T-helper 1 cell treated with Interleukin-12 subunit alpha and Interleukin-12 subunit beta and Interleukin-4 antibody, amounts not matched to agents 30 μg/mL and 1 μg/mL, for 36 hours (primary cell): ENCODE measurements around the gene E4F1.

Source experiments
- H3K27ac Mint-ChIP-seq: one replicate; pipeline ENCODE4 v1.8.0; 2021; ENCODE audit warnings: mild to moderate bottlenecking, mixed read lengths
- H3K27me3 Mint-ChIP-seq: one replicate; pipeline ENCODE4 v1.8.0; 2021; ENCODE audit warnings: low read depth, mixed read lengths
- H3K36me3 Mint-ChIP-seq: one replicate; pipeline ENCODE4 v1.8.0; 2021; ENCODE audit warnings: low read depth, mixed read lengths
- H3K4me1 Mint-ChIP-seq: one replicate; pipeline ENCODE4 v1.8.0; 2021; ENCODE audit warnings: low read depth, mixed read lengths
- H3K4me3 Mint-ChIP-seq: one replicate; pipeline ENCODE4 v1.8.0; 2021; ENCODE audit warnings: mild to moderate bottlenecking, moderate library complexity, mixed read lengths
- H3K9me3 Mint-ChIP-seq: one replicate; pipeline ENCODE4 v1.8.0; 2021; ENCODE audit warnings: mixed read lengths

The E4F1 gene

DNA sequence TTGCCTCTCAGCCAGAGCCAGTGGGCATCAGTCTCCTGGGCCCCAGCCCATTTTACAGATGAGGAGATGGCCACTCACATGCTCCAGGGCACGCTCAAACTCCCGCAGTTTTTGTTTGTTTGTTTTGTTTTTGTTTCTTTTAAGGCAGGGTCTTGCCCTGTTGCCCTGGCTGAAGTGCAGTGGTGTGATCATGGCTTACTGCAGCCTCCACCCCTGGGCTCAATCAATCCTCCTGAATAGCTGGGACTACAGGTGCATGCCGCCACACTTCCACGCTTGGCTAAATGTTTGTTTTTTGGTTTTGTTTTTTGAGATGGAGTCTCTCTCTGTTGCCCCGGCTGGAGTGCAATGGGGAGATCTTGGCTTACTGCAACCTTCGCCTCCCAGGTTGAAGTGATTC lies 3.5 kb downstream of the E4F1 start:
- Mint-ChIP-seq H3K27ac (peak overlapping the region; percentile 55), H3K4me3 (no peak overlapping the region), H3K4me1 (peaks cover 9% of the 10 kb centered on the region), H3K36me3 (peaks cover 4% of the 10 kb centered on the region), H3K9me3 (no peaks in the 10 kb centered on the region), H3K27me3 (no peaks in the 10 kb centered on the region)

DNA sequence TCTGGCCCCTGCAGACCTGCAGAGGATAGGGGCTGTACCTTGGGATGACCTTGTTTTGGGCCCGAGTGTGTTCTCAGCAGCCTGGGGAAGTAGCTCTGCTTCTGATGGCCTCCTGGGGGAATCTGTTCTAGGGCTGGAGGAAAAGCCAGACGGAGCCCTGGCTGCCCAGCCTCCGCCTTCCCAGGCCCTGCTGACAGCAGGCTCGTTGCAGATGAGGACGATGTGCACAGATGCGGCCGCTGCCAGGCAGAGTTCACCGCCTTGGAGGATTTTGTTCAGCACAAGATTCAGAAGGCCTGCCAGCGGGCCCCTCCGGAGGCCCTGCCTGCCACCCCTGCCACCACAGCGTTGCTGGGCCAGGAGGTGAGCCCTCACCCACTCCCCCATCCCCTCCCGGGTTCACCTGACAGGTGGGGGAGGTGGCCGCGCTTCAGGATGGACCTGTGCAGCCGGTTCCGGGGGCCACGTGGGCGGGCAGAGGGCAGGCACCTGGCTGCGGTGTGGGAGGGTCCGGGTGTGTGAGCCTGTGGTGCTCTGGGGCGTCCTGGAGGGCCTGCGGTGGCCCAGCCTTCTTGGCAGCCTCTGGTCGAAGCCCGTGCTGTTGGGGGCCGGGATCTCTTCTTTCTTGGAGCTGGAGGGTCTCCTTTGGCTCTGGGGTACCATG lies 4.9 kb downstream of the E4F1 start:
- Mint-ChIP-seq H3K36me3 (peaks cover 4% of the 10 kb centered on the region), H3K27ac (no peak overlapping the region), H3K27me3 (no peaks in the 10 kb centered on the region), H3K9me3 (no peaks in the 10 kb centered on the region), H3K4me3 (no peak overlapping the region), H3K4me1 (peaks cover 9% of the 10 kb centered on the region)

DNA sequence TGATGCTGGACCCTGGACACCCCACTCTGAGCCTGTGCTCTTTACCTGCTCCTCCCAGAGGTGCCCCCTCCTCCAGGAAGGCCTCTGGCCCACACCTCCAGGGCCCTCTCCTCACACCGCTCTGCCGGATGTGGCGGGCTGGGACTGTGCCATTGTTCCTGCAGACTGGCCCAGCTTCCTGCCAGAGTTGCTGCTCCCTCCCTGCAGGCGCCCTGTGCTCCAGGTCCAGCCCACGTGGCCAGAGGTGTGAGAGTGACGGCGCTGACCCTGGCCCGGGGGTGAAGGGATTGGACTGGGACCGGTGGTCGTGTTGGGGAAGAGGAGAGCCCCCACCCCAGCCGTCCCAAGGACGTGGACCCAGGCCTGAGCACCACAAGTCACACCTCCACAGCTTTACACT lies 5.7 kb downstream of the E4F1 start:
- H3K27me3 Mint-ChIP-seq: no peaks in the 10 kb centered on the region
- H3K4me3 Mint-ChIP-seq: no peak overlapping the region
- H3K36me3 Mint-ChIP-seq: peaks cover 4% of the 10 kb centered on the region
- H3K27ac Mint-ChIP-seq: no peak overlapping the region
- no peaks in the 10 kb centered on the region for H3K9me3 Mint-ChIP-seq
- H3K4me1 Mint-ChIP-seq: peaks cover 9% of the 10 kb centered on the region

DNA sequence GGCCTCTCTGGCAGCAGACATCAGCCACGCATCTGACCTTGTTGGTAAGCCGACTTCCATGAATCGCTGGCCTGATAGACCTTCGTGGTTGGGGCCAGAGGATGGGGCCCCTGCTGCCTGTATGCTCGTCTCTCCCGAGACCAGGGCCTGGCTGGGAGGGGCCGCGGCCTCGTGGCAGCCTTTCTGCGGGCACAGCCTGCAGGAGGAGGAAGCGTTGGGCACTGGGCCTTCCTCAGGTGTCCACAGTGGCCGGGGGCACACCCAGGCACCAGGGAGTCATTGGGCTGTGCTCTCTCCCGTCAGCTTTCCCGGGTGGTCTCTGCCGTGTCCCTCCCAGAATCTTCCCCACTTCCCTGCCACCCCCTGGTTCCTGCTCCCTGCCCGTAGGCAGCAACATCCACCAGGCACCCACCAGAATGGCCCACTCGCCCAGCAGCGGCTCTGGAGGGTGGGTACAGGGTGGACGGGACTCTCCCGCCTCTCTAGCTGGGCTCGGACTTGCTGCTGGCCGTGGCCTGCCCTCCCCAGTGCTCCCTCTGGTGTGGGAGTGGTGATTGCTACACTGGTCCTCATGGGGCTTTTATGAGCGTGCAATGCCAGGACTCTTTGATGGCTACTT lies 6.3 kb downstream of the E4F1 start:
- H3K4me3 Mint-ChIP-seq: no peak overlapping the region

DNA sequence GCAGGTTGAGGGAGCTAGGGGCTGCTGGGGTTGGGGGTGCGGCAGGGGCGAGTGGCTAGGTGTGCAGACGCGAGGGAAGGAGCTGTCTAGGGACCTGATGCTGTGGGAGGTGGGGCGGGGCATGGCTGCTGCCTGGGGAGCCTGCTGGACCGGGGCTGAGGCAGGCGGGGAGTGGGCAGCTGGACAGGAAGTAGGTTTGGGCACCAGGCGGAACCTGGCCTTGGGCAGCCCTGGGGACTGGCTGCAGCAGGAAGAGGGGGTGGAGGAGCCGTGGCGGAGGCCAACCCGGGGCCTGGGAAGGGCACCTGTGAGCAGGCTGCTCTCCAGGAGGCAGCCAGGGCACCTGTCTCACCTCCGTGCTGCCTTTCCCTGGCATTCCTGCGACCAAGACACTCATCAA lies 7.0 kb downstream of the E4F1 start:
- Mint-ChIP-seq H3K36me3 (peaks cover 6% of the 10 kb centered on the region), H3K27ac (no peak overlapping the region), H3K4me3 (no peak overlapping the region), H3K9me3 (no peaks in the 10 kb centered on the region), H3K27me3 (no peaks in the 10 kb centered on the region), H3K4me1 (peaks cover 5% of the 10 kb centered on the region)

More for the DNA sequence above, 6.3 kb downstream of the E4F1 start:
- H3K27me3 Mint-ChIP-seq: no peaks in the 10 kb centered on the region
- peaks cover 4% of the 10 kb centered on the region for H3K36me3 Mint-ChIP-seq
- peaks cover 5% of the 10 kb centered on the region for H3K4me1 Mint-ChIP-seq
- no peak overlapping the region for H3K27ac Mint-ChIP-seq
- H3K9me3 Mint-ChIP-seq: no peaks in the 10 kb centered on the region

DNA sequence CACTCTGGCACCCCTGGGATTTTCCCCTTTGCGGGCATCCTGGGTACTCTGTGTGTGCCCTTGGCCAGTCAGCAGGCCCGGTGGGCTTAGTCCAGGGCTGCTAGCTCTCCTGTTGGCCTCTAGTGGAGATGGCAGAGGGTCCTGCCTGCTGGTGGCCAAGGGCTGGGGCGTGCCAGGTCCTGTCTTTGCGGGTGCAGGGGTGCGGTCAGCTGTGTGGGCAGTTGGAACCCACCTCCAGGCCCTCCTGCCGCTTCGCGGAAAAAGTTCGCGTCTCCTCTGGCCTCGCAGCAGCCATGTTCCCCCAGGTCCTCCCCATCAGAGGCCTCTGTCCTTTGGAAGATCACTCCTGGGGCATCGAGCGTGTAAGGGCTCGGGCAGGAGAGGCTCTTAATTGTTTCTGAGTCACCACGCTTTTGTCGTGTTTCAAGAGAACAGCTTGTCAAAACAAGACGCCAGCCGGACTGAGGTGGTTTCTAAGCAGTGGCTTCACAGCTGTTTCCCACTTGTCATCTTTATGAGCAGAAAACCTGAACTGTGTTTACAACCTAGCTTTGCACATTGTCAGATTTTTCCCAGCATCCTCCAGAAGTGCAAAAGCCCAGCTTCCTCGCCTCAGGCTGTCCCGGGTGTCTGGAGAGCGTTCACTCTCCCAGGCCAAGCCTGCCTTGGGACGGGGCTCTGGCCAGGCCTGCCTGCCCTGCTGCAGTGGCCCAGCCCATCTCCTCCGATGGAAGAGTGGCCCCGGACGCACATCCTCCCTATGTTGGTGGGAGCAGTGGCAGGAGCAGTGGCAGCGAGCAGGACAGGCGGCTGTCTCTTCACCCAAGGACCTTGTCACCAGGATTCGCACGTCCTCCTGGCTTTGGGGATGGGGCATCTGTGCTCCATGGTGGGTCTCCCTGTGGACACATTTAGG lies 7.9 kb downstream of the E4F1 start:
- Mint-ChIP-seq H3K36me3 (peaks cover 7% of the 10 kb centered on the region), H3K9me3 (no peaks in the 10 kb centered on the region), H3K4me3 (no peak overlapping the region), H3K27ac (no peak overlapping the region), H3K27me3 (no peaks in the 10 kb centered on the region), H3K4me1 (peaks cover under 1% of the 10 kb centered on the region)

DNA sequence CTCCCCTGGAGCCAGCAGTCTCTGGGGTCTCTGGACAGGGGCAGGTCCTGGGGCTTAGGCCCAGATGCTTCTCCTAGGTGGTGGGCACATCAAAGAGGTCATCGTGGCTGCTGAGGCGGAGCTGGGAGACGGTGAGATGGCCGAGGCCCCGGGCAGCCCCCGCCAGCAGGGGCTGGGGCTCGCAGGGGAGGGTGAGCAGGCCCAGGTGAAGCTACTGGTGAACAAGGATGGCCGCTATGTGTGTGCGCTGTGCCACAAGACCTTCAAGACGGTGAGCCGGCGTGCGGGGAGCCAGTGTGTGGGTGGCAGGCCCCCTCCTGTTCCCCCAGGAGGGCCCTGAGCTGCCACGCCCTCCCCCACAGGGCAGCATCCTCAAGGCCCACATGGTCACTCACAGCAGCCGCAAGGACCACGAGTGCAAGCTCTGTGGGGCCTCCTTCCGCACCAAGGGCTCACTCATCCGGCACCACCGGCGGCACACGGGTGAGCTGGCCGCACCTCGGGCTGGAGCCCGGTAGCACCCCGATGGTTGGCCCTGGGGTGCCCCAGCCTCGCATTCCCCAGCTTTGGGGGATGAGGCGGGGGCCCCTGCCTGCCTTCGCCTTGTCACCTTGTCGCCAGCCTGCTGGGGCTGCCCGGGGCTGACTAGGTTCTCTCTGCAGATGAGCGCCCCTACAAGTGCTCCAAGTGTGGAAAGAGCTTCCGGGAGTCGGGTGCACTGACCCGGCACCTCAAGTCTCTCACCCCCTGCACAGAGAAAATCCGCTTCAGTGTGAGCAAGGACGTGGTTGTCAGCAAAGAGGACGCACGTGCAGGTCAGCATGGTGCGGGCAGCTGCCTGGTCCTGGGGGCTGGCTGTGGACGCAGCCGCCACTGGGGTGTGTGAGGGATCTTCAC lies 9.0 kb downstream of the E4F1 start:
- Mint-ChIP-seq H3K27ac (no peak overlapping the region), H3K36me3 (peaks cover 7% of the 10 kb centered on the region)

DNA sequence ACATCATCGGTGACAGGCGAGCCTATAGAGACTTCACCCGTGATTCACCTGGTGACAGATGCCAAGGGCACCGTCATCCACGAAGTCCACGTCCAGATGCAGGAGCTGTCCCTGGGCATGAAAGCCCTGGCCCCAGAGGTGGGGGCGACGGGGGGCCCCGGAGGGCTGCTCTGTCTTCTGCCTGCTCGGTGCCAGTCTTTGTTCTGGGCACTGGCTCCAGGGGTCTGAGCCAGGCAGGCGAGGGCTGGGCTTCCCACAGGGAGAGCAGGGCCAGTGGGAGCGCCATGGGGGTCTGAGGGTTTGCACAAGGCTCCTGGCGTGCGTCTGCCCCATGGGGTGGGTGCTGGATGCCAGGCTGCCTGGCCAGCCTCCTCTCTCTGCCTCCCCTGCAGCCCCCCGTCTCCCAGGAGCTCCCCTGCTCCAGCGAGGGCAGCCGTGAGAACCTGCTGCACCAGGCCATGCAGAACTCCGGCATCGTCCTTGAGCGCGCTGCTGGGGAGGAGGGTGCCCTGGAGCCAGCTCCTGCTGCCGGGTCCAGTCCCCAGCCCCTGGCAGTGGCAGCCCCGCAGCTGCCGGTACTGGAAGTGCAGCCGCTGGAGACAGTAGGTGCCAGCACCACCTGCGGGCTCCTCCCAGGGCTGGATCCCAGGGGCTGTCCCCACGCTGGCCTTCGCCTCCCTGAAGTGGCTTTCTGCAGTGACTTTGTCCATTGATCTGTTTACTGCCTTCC lies 9.8 kb downstream of the E4F1 start:
- H3K36me3 Mint-ChIP-seq: peaks cover 7% of the 10 kb centered on the region
- no peaks in the 10 kb centered on the region for H3K4me1 Mint-ChIP-seq
- H3K27ac Mint-ChIP-seq: no peak overlapping the region
- H3K9me3 Mint-ChIP-seq: no peaks in the 10 kb centered on the region
- no peaks in the 10 kb centered on the region for H3K27me3 Mint-ChIP-seq
- no peak overlapping the region for H3K4me3 Mint-ChIP-seq

More for the DNA sequence above, 9.0 kb downstream of the E4F1 start:
- H3K4me3 Mint-ChIP-seq: no peak overlapping the region
- no peaks in the 10 kb centered on the region for H3K9me3 Mint-ChIP-seq
- no peaks in the 10 kb centered on the region for H3K4me1 Mint-ChIP-seq
- no peaks in the 10 kb centered on the region for H3K27me3 Mint-ChIP-seq

DNA sequence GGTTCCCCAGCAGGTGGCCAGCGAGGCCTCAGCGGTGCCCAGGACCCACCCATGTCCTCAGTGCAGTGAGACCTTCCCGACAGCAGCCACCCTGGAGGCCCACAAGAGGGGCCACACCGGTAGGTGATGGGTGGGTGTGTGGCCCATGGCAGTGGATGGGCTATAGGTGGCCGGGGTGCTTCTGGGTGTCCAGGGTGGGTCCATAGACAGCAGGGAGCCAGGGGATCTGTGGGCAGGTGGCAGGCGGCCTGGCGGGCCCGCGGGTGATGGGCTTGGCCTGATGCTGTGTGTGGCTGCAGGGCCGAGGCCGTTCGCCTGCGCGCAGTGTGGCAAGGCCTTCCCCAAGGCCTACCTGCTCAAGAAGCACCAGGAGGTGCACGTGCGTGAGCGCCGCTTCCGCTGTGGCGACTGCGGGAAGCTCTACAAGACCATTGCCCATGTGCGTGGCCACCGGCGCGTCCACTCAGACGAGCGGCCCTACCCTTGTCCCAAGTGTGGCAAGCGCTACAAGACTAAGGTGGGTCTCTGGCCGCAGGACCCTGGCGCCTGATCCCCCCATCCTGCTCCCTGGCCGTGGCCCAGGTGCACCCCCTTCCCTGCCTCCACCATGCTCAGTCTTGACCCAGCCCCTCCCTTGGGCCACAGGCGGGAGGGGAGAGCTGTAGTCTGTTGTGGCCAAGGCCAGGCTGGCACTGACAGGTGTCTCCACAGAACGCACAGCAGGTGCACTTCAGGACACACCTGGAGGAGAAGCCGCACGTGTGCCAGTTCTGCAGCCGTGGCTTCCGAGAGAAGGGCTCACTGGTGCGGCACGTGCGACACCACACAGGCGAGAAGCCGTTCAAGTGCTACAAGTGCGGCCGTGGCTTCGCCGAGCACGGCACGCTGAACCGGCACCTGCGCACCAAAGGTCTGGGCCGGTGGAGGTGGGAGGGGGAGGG lies 10.8 kb downstream of the E4F1 start:
- H3K4me1 Mint-ChIP-seq: no peaks in the 10 kb centered on the region
- no peaks in the 10 kb centered on the region for H3K27me3 Mint-ChIP-seq
- peaks cover 7% of the 10 kb centered on the region for H3K36me3 Mint-ChIP-seq
- no peak overlapping the region for H3K4me3 Mint-ChIP-seq
- H3K9me3 Mint-ChIP-seq: no peaks in the 10 kb centered on the region
- no peak overlapping the region for H3K27ac Mint-ChIP-seq

DNA sequence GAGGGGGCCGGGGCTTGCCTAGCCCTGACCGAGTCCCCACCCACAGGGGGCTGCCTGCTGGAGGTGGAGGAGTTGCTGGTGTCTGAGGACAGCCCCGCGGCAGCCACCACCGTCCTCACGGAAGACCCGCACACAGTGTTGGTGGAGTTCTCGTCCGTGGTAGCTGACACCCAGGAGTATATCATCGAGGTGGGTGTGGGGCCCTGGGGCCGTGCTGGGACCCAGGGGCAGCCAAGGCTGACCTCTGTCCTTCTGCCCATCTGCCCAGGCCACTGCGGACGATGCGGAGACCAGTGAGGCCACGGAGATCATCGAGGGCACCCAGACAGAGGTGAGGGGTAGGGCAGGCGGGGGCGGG lies 11.4 kb downstream of the E4F1 start:
- H3K36me3 Mint-ChIP-seq: peaks cover 8% of the 10 kb centered on the region
- H3K27me3 Mint-ChIP-seq: no peaks in the 10 kb centered on the region
- H3K9me3 Mint-ChIP-seq: no peaks in the 10 kb centered on the region
- no peak overlapping the region for H3K27ac Mint-ChIP-seq
- H3K4me3 Mint-ChIP-seq: no peak overlapping the region
- H3K4me1 Mint-ChIP-seq: no peaks in the 10 kb centered on the region

DNA sequence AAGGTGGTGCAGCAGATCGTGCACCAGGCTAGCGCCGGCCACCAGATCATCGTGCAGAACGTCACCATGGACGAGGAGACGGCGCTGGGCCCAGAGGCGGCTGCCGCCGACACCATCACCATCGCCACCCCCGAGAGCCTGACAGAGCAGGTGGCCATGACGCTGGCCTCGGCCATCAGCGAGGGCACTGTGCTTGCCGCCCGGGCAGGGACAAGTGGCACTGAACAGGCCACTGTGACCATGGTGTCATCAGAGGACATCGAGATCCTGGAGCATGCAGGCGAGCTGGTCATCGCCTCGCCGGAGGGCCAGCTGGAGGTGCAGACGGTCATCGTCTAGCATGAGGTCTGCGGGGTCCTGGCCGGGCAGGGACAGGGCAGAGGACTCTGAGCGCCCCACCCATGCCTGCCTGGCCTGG lies 11.9 kb downstream of the E4F1 start:
- no peaks in the 10 kb centered on the region for H3K9me3 Mint-ChIP-seq
- no peaks in the 10 kb centered on the region for H3K4me1 Mint-ChIP-seq
- no peaks in the 10 kb centered on the region for H3K27me3 Mint-ChIP-seq
- no peak overlapping the region for H3K4me3 Mint-ChIP-seq
- no peak overlapping the region for H3K27ac Mint-ChIP-seq
- H3K36me3 Mint-ChIP-seq: peaks cover 5% of the 10 kb centered on the region

DNA sequence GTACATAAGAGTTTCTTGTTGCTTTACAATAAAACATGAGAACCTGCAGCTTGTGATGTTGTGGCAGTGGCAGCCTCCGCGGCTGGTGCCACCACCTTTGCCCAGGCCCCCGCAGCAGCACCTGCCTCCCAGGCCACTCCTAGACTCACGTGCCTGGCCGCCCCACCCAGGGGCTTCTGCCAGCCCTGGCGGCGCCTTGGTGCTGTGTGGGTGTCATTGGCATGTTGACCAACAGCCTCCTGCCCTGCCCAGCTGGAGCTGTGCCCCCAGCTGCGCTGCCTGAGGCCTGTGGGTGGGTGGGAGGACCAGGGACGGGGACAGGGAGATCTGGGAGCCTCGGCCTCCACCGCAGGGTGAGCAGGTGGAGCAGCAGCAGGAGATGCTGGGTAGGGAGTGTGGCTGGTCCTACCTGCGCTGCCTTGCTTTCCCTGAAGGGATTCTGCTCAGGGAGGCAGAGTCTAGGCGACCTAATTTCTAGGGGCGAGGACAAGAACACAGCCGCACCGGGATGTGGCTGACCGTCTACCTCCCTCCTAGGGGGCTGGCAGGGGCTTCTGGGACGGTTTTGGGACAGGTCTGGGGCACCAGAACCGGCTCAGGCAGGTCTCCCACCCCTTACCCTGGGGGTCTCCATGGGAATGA lies 12.4 kb downstream of the E4F1 start:
- Mint-ChIP-seq H3K27ac (no peak overlapping the region), H3K4me3 (no peak overlapping the region), H3K9me3 (no peaks in the 10 kb centered on the region), H3K27me3 (no peaks in the 10 kb centered on the region), H3K4me1 (no peaks in the 10 kb centered on the region), H3K36me3 (peaks cover 5% of the 10 kb centered on the region)
